GM12892 (cell line): ENCODE results near the gene GOLGA6B.

Experiments used
- POLR2A ChIP-seq: IDR thresholded peaks from 2 replicates; pipeline ENCODE4 v1.6.1; 2011; ENCODE audit warnings: low read depth, low read length, control low read depth
- POLR2AphosphoS5 ChIP-seq: IDR thresholded peaks from 2 replicates; pipeline ENCODE4 v1.6.1; 2011; ENCODE audit warnings: low read depth, low read length, control low read depth
- TAF1 ChIP-seq: IDR thresholded peaks from 2 replicates; pipeline ENCODE4 v1.6.1; 2011; ENCODE audit warnings: low read depth, mild to moderate bottlenecking, control low read depth, low read length, borderline replicate concordance

- TF ChIP-seq POLR2AphosphoS5, result no peak
- no peak for TF ChIP-seq TAF1
- no peak for TF ChIP-seq POLR2A
Measured at GRCh38 chr15:72671525-72671924, 17.0 kb downstream of the GOLGA6B start.
